22Rv1 (cell line): ENCODE data around the gene VSNL1.

Source experiments
- H3K27ac ChIP-seq: fragments of 450-650 bp; 2 replicates; pipeline ENCODE4 v1.5.1; 2017
- CTCF ChIP-seq: fragments of 450-650 bp; IDR thresholded peaks from 2 replicates; pipeline ENCODE4 v1.5.1; 2017; ENCODE audit warnings: mild to moderate bottlenecking
- ZFX ChIP-seq: fragments of 450-650 bp; IDR thresholded peaks from 2 replicates; pipeline ENCODE4 v1.6.1; 2017; ENCODE audit warnings: antibody characterized with exemption, borderline replicate concordance

Gene VSNL1

GRCh38 chr2:17583166-17583565 lies 42.7 kb downstream of the VSNL1 start:
- TF ChIP-seq ZFX (no peak), CTCF (no peak)
- H3K27ac ChIP-seq: no peak overlapping the region

DNA sequence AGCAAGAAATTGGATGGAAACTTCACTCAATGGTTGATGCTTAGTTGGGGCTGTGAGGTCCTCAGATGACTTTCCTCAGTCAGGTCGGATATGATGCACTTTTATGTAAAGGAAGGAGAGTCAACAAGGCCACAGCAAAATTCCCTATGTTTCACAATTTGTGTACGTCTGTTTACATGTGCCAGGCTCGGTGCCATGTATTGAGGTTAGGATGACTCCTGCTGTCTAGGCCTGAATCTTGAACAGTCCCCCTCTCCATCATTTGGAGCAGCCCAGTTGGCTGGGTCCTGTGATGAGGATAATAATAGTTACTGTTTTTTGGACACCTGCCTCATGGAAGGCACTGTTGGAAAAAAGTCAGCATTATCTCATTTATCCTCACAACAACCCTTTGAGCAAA lies 43.1 kb downstream of the VSNL1 start:
- TF ChIP-seq ZFX: no peak
- no peak overlapping the region for H3K27ac ChIP-seq

DNA sequence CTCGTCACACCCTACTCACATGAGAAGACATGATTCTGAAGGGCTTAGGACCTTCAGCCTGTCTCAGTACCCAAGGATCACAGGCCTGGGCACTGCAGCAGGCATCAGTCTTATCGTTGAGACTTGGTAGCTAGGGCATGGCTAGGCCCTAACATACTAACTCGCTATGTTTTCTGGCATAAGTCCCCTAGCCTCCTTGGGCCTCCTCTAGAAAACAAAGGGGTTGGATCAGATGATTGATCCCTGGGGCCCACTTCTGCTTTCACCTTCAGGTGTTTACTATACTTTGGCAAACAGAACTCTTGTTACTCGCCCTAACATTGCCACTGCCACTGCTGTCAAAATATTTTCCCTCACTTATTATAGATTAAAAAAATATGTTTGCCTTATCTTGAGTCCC lies 44.2 kb downstream of the VSNL1 start:
- TF ChIP-seq CTCF: no peak
- no peak for TF ChIP-seq ZFX
- H3K27ac ChIP-seq: no peak overlapping the region

DNA sequence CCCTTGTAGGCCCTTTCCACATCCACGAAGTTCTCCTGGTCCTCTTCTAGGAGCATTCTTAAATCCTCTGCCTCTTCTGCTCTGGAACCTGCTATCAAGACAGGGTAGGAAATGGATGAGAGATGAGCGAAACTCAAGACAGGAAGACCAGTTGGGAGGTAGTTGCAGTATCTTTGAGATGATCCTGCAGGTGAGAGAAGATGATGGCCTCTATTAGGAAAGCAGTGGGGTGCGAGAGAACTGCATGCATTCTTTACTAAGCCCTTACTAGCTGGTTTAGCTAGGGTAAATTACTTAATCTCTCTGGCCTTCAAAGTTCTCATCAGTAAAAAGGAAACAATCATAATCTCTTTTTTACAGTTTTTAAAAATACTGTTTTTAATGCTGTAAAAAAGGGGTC lies 47.0 kb downstream of the VSNL1 start:
- TF ChIP-seq ZFX (no peak), CTCF (no peak)
- H3K27ac ChIP-seq: no peak overlapping the region

GRCh38 chr2:17588031-17588430 lies 47.5 kb downstream of the VSNL1 start:
- no peak overlapping the region for H3K27ac ChIP-seq
- TF ChIP-seq CTCF: no peak
- TF ChIP-seq ZFX: no peak

GRCh38 chr2:17589406-17590035 lies 49.0 kb downstream of the VSNL1 start:
- TF ChIP-seq CTCF: no peak
- no peak for TF ChIP-seq ZFX
- no peak overlapping the region for H3K27ac ChIP-seq

GRCh38 chr2:17590342-17590911 lies 49.9 kb downstream of the VSNL1 start:
- H3K27ac ChIP-seq: no peak overlapping the region
- TF ChIP-seq CTCF: no peak
- TF ChIP-seq ZFX: no peak

- no peak for TF ChIP-seq ZFX
- TF ChIP-seq CTCF: no peak
- no peak overlapping the region for H3K27ac ChIP-seq
Observed at GRCh38 chr2:17591846-17592245, 51.4 kb downstream of the VSNL1 start.
